ENCODE measurements around the gene LHFPL2.

The LHFPL2 gene

GRCh38 chr5:78541086-78541654, 107.4 kb downstream of the LHFPL2 start:
- DNase-seq, result no peak

- no peak for DNase-seq
Measured at GRCh38 chr5:78540335-78541085, 108.1 kb downstream of the LHFPL2 start.

- DNase-seq, result no peak
Measured at GRCh38 chr5:78538240-78538850, 110.2 kb downstream of the LHFPL2 start.

GRCh38 chr5:78537821-78538220, 110.8 kb downstream of the LHFPL2 start:
- DNase-seq, result no peak

GRCh38 chr5:78537411-78537810, 111.2 kb downstream of the LHFPL2 start:
- no peak for DNase-seq

GRCh38 chr5:78536661-78537196, 111.8 kb downstream of the LHFPL2 start:
- DNase-seq, result no peak

- no peak for DNase-seq
Measured at GRCh38 chr5:78534905-78535200, 113.7 kb downstream of the LHFPL2 start.

GRCh38 chr5:78534148-78534904, 114.2 kb downstream of the LHFPL2 start:
- DNase-seq, result no peak

GRCh38 chr5:78533356-78533755, 115.2 kb downstream of the LHFPL2 start:
- no peak for DNase-seq

GRCh38 chr5:78530342-78531096, 118.1 kb downstream of the LHFPL2 start:
- DNase-seq, result no peak

GRCh38 chr5:78527925-78528324, 120.6 kb downstream of the LHFPL2 start:
- DNase-seq, result no peak

- DNase-seq, result no peak
Measured at GRCh38 chr5:78527054-78527859, 121.3 kb downstream of the LHFPL2 start.

GRCh38 chr5:78526049-78526525, 122.5 kb downstream of the LHFPL2 start:
- no peak for DNase-seq

- no peak for DNase-seq
Measured at GRCh38 chr5:78523314-78524193, 125.0 kb downstream of the LHFPL2 start.

GRCh38 chr5:78522476-78523260, 125.9 kb downstream of the LHFPL2 start:
- DNase-seq, result no peak

GRCh38 chr5:78521455-78521854, 127.1 kb downstream of the LHFPL2 start:
- DNase-seq, result no peak

GRCh38 chr5:78519198-78519941, 129.2 kb downstream of the LHFPL2 start:
- DNase-seq, result no peak

- DNase-seq, result no peak
Measured at GRCh38 chr5:78518365-78519197, 130.0 kb downstream of the LHFPL2 start.
